GM12878 (cell line): ENCODE measurements around the gene NUPR1. TPM values are rescaled to one million over a fixed set of nuclear protein-coding genes. Genes with fewer than 3 reads are reported as not detected.
A peak's percentile ranks its signal among the peaks of the same experiment; 100 is the strongest.

Experiments used
- ATAC-seq: fragments of 200-7000 bp; cut with Tn5 transposase; 3 replicates; pipeline ENCODE4 v1.9.1; 2020; ENCODE audit warnings: mild to moderate bottlenecking, moderate library complexity
- BruUV-seq: library from RNA; stranded (reverse); fragments of 400-500 nt; replicated peaks from 2 replicates; lab custom pipeline; 2021; lab: Mats Ljungman, UMichigan
- CTCF ChIA-PET: fragments of 300-600 bp; sonication (Branson Sonifier 250); formaldehyde crosslinking; extraction: SDS; loops from one replicate; lab custom pipeline; 2021; ENCODE audit warnings: inconsistent platforms; lab: Yijun Ruan, JAX
- POLR2A ChIA-PET: fragments of 350-600 bp; formaldehyde crosslinking; extraction: SDS; loops from one replicate; lab custom pipeline; 2021; ENCODE audit warnings: inconsistent platforms; lab: Charles Lee
- RAD21 ChIA-PET: fragments of 300-600 bp; sonication (Branson Sonifier 250); formaldehyde crosslinking; loops from one replicate; lab custom pipeline; 2023; ENCODE audit warnings: antibody characterized with exemption; ENCODE audit not compliant: unreplicated experiment; lab: Charles Lee
- SMC1A ChIA-PET: fragments of 300-600 bp; sonication (Branson Sonifier 250); formaldehyde crosslinking; loops from one replicate; lab custom pipeline; 2023; ENCODE audit not compliant: unreplicated experiment, uncharacterized antibody; lab: Charles Lee
- DNase-seq: peaks from one replicate; pipeline ENCODE4 v3.0.0-alpha.2; 2011; ENCODE audit warnings: low read depth, low spot score
- FAIRE-seq: peaks from 3 replicates; lab custom pipeline; 2011; peaks lifted over from hg19 to GRCh38; lab: Jason Lieb, UNC
- H2AFZ ChIP-seq: 2 replicates; pipeline ENCODE4 v1.6.0; 2011; ENCODE audit warnings: low read depth, low read length, control low read depth; ENCODE audit not compliant: control insufficient read depth
- H3K27ac ChIP-seq: 2 replicates; pipeline ENCODE4 v1.5.1; 2011; ENCODE audit warnings: control low read depth; ENCODE audit not compliant: control insufficient read depth, insufficient read depth
- H3K27me3 ChIP-seq, 2 experiments: replicated peaks in 1 of 2; 2 replicates each; pipeline versions ENCODE4 v1.6.0 to v1.6.1; 2011; ENCODE audit warnings: low read length in 1 of 2; ENCODE audit not compliant: control insufficient read depth in 2 of 2, insufficient read depth in 2 of 2
- H3K36me3 ChIP-seq, 2 experiments: 2 replicates each; pipeline ENCODE4 v1.5.1; 2011; ENCODE audit warnings: low read length in 1 of 2; ENCODE audit not compliant: control insufficient read depth in 2 of 2, insufficient read depth in 2 of 2
- H3K4me1 ChIP-seq: 2 replicates; pipeline ENCODE4 v1.6.1; 2011; ENCODE audit warnings: mild to moderate bottlenecking, low read length, moderate library complexity, mixed read lengths; ENCODE audit not compliant: control insufficient read depth, insufficient read depth
- H3K4me2 ChIP-seq: 2 replicates; pipeline ENCODE4 v1.6.0; 2011; ENCODE audit warnings: control low read depth; ENCODE audit not compliant: control insufficient read depth, insufficient read depth
- H3K4me3 ChIP-seq: fragments of 200-600 bp; sonication (generic); 2 replicates; pipeline ENCODE4 v1.5.1; 2016
- H3K79me2 ChIP-seq: 2 replicates; pipeline ENCODE4 v1.6.0; 2011; ENCODE audit warnings: low read length; ENCODE audit not compliant: control insufficient read depth, insufficient read depth
- H3K9ac ChIP-seq: 2 replicates; pipeline ENCODE4 v1.8.0; 2011; ENCODE audit warnings: low read length, control low read depth, mixed read lengths; ENCODE audit not compliant: control insufficient read depth, insufficient read depth
- H3K9me3 ChIP-seq: replicated peaks from 3 replicates; pipeline ENCODE4 v1.5.1; 2011; ENCODE audit warnings: mild to moderate bottlenecking, low read length; ENCODE audit not compliant: control insufficient read depth, insufficient read depth
- H4K20me1 ChIP-seq: 2 replicates; pipeline ENCODE4 v1.6.0; 2011; ENCODE audit not compliant: control insufficient read depth, insufficient read depth
- BMI1 ChIP-seq: fragments of 450-650 bp; IDR thresholded peaks from 2 replicates; pipeline ENCODE4 v1.6.1; 2016; ENCODE audit warnings: mild to moderate bottlenecking, moderate library complexity, borderline replicate concordance
- DPF2 ChIP-seq: fragments of 450-650 bp; IDR thresholded peaks from 2 replicates; pipeline ENCODE4 v1.6.1; 2017; ENCODE audit warnings: mild to moderate bottlenecking
- HDGF ChIP-seq: fragments of 450-650 bp; IDR thresholded peaks from 2 replicates; pipeline ENCODE4 v1.6.1; 2016; ENCODE audit warnings: antibody characterized with exemption
- KLF5 ChIP-seq: fragments of 450-650 bp; IDR thresholded peaks from 2 replicates; pipeline ENCODE4 v1.6.1; 2014; ENCODE audit warnings: mild to moderate bottlenecking; ENCODE audit not compliant: partially characterized antibody
- NFXL1 ChIP-seq: fragments of 450-650 bp; IDR thresholded peaks from 2 replicates; pipeline ENCODE4 v1.6.1; 2017; ENCODE audit warnings: antibody characterized with exemption, mild to moderate bottlenecking, borderline replicate concordance
- PAX5 ChIP-seq: IDR thresholded peaks from 2 replicates; pipeline ENCODE4 v1.6.1; 2011; ENCODE audit warnings: low read depth, low read length, borderline replicate concordance
- PBX3 ChIP-seq: IDR thresholded peaks from 2 replicates; pipeline ENCODE4 v1.6.1; 2011; ENCODE audit warnings: mild to moderate bottlenecking, low read depth, low read length, moderate library complexity; ENCODE audit not compliant: insufficient replicate concordance
- RAD21 ChIP-seq: IDR thresholded peaks from 2 replicates; pipeline ENCODE4 v1.6.1; 2011; ENCODE audit warnings: mild to moderate bottlenecking, low read depth, low read length, moderate library complexity; ENCODE audit not compliant: insufficient read depth
- SIN3A ChIP-seq: IDR thresholded peaks from 2 replicates; pipeline ENCODE4 v1.6.1; 2012; ENCODE audit warnings: low read depth, low read length, improper control_type of control experiment
- SREBF2 ChIP-seq: IDR thresholded peaks from 2 replicates; pipeline ENCODE4 v1.6.1; 2012; ENCODE audit warnings: mild to moderate bottlenecking, low read length
- YY1 ChIP-seq: IDR thresholded peaks from 2 replicates; pipeline ENCODE4 v1.6.1; 2011; ENCODE audit warnings: low read depth, mild to moderate bottlenecking, low read length
- ZNF24 ChIP-seq: fragments of 450-650 bp; IDR thresholded peaks from 2 replicates; pipeline ENCODE4 v1.6.1; 2017; ENCODE audit warnings: antibody characterized with exemption, mild to moderate bottlenecking
- WGBS: methylation state at CpG from one replicate; pipeline ENCODE4 v1.1.6; 2016; ENCODE audit warnings: low lambda C conversion rate; ENCODE audit not compliant: insufficient replicate concordance, insufficient coverage; ENCODE audit errors: missing lambda C conversion rate; 5-methylcytosine and 5-hydroxymethylcytosine counted together
- in situ Hi-C: fragments of 300-500 bp; cut with MboI; formaldehyde crosslinking; loops from 9 replicates; pipeline ENCODE4 v1.14.3; 2018; ENCODE audit warnings: mixed read lengths
- intact Hi-C: fragments of 100-400 bp; cut with micrococcal nuclease; formaldehyde crosslinking; loops from one replicate; pipeline ENCODE4 v1.14.2; 2022; ENCODE audit not compliant: unreplicated experiment
- polyA plus RNA-seq, 11 experiments: library from polyadenylated mRNA; depleted of rRNA in 4 of 11; unstranded in 6 of 11; stranded (reverse) in 5 of 11; fragments of >200 nt; fragmentation: Nextera tagmentation in 4 of 11; fragmentation: Illumina TruSeq in 1 of 11; extraction: Ambion mirVana in 4 of 11; extraction: Trizol in 1 of 11; gene quantifications; 1 replicate in 1 of 11; 2 replicates in 10 of 11; pipeline versions ENCODE4 v1.2.1 to v1.2.3, GENCODE V29; 2011 to 2016; ENCODE audit warnings: inconsistent platforms in 2 of 11, missing spikeins in 2 of 11, low read depth in 1 of 11
- total RNA-seq, 4 experiments: library from RNA; depleted of rRNA in 3 of 4; stranded (reverse); fragments of >200 nt in 3 of 4; fragmentation: Illumina TruSeq in 1 of 4; extraction: Trizol in 1 of 4; gene quantifications; 2 replicates each; pipeline versions ENCODE4 v1.2.1 to v1.2.3, GENCODE V29; 2013 to 2021
- TF ChIP-seq, protein P1 (sequence below): IDR thresholded peaks from 2 replicates; pipeline ENCODE4 v1.6.1; 2011; ENCODE audit warnings: borderline replicate concordance, low read depth, mild to moderate bottlenecking, moderate library complexity, low read length; ENCODE audit not compliant: insufficient read depth, poor library complexity, severe bottlenecking
- TF ChIP-seq, protein P2 (sequence below): IDR thresholded peaks from 2 replicates; pipeline ENCODE4 v1.6.1; 2011; ENCODE audit warnings: low read depth, mild to moderate bottlenecking, low read length, moderate library complexity, borderline replicate concordance; ENCODE audit errors: extremely low read depth

NUPR1 gene
- total and polyA plus RNA-seq, 10 of the 15 experiments (the other 5 are each of a cell fraction or from before 2014, with no cell fraction given), result 0.04 to 0.78 (median 0.17) TPM; not detected in 2

DNA sequence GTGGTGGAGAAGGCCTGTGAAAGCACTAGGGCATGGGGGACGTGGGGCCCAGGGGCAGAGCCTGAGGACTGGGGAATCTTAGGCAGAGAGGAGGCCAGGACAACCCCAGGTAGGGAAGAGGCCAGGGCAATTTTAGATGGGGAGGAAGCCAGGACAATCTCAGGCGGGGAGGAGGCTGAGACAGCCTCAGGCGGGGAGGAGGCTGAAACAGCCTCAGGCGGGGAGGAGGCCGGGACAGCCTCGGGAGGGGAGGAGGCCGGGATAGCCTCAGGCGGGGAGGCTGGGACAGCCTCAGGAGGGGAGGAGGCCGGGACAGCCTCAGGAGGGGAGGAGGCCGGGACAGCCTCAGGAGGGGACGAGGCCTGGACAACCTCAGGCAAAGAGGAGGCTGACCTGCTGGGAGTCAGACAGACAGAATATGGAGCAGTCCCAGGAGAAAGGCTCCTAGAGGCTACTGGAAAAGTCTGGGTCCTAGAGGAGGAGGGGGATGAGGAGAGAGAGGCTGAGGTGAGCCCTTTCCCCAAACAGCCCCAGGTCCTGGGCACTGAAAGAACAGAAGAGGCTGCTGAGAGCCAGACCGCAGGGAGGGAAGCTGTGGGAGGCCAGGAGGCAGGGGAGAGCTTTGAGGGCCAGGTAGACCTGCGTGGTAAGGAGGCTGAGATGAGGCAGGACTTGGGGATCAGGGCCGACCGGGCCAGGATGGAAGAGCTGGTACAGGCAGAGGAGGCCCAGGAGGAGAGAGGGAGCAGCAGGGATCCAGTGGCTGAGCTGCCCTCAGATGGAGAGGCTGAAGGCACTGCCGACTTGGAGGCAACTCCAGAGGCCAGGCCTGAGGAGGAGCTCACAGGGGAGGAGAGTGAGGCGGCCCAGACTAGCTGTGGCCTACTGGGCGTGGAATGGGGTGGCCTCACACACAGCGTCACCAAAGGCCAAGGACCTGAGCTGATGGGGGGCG, 42.7 kb downstream of the NUPR1 start:
- RAD21 ChIA-PET, result interaction anchor here (0.8 to 1.3 kb wide), 2 partner anchors 7 to 8 kb away, joined by 3 read pairs; no protein-coding TSS in a partner anchor

More for the DNA sequence above, 42.7 kb downstream of the NUPR1 start:
- H3K9me3 ChIP-seq, result no peaks in the 10 kb centered on the region
- CTCF ChIA-PET, result no interaction called here
- H4K20me1 ChIP-seq, result no peaks in the 10 kb centered on the region
- H3K4me2 ChIP-seq, result no peak overlapping the region
- WGBS, result 81% methylated on average over 13 of the region's 20 CpGs
- POLR2A ChIA-PET, result interaction anchor here (1.2 kb wide), 1 partner anchor 11 kb away, joined by 3 read pairs; the partner anchor contains the start of gene IL27
- H2AFZ ChIP-seq, result no peak overlapping the region
- peaks cover 35% of the 10 kb centered on the region for H3K4me1 ChIP-seq
- in situ Hi-C loops, result no loop called here
- H3K79me2 ChIP-seq, result peaks cover 6% of the 10 kb centered on the region
- SMC1A ChIA-PET, result interaction anchor here (1.0 kb wide), 1 partner anchor 10 kb away, joined by 3 read pairs; no protein-coding TSS in a partner anchor
- no peak overlapping the region for H3K9ac ChIP-seq
- no peaks in the 10 kb centered on the region for H3K27me3 ChIP-seq
- no peak for ATAC-seq
- no peak for TF ChIP-seq RAD21
- TF ChIP-seq DPF2, result no peak
- no peak for TF ChIP-seq SREBF2
- TF ChIP-seq, protein P1, sequence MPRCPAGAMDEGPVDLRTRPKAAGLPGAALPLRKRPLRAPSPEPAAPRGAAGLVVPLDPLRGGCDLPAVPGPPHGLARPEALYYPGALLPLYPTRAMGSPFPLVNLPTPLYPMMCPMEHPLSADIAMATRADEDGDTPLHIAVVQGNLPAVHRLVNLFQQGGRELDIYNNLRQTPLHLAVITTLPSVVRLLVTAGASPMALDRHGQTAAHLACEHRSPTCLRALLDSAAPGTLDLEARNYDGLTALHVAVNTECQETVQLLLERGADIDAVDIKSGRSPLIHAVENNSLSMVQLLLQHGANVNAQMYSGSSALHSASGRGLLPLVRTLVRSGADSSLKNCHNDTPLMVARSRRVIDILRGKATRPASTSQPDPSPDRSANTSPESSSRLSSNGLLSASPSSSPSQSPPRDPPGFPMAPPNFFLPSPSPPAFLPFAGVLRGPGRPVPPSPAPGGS, result no peak
- TF ChIP-seq SIN3A, result no peak
- no peak for TF ChIP-seq NFXL1
- no peak for TF ChIP-seq BMI1
- TF ChIP-seq YY1, result no peak
- no peak for TF ChIP-seq HDGF
- TF ChIP-seq PBX3, result no peak
- no peak for TF ChIP-seq KLF5
- no peak for TF ChIP-seq ZNF24
- no peak for TF ChIP-seq PAX5
- TF ChIP-seq, protein P2, sequence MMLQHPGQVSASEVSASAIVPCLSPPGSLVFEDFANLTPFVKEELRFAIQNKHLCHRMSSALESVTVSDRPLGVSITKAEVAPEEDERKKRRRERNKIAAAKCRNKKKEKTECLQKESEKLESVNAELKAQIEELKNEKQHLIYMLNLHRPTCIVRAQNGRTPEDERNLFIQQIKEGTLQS, result no peak
- DNase-seq, result no peak
- H3K36me3 ChIP-seq, result no peaks in the 10 kb centered on the region
- no peak overlapping the region for H3K4me3 ChIP-seq
- intact Hi-C loops, result loop anchor here (10.0 kb wide), 1 partner anchor 429 kb away; the partner anchor contains the start of gene RABEP2
- FAIRE-seq, result no peak
- BruUV-seq, result TSS peak; percentile 61
- no peak overlapping the region for H3K27ac ChIP-seq
